Measurements from ENCODE around the gene OVAAL. TPM values are rescaled to one million over a fixed set of nuclear protein-coding genes. Genes with fewer than 3 reads are reported as not detected.

The OVAAL gene
- total RNA-seq, 1 experiment from 2014 or later: not detected

DNA sequence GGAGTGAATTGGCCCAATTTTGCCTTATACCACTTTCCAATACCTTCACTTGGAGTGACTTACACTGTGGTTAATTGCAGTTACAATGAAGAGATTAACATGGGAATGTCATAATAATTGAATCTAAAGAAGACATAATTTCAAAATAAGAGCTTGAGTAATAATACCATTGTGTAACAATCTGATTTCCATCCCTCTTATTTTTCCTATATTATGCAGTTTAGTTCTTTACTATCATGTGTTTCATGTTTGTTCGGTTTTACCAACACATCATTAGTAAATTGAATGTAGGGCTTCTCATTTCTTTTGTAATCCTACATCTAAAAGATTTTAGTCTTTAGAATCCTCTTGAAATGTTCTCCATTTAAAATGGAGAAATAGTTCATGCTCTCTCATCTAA, 53.9 kb downstream of the OVAAL start:
- no peak for DNase-seq
- POLR2A ChIA-PET (ENCODE audit: unreplicated experiment): no interaction called here
- CTCF ChIA-PET: no interaction called here

DNA sequence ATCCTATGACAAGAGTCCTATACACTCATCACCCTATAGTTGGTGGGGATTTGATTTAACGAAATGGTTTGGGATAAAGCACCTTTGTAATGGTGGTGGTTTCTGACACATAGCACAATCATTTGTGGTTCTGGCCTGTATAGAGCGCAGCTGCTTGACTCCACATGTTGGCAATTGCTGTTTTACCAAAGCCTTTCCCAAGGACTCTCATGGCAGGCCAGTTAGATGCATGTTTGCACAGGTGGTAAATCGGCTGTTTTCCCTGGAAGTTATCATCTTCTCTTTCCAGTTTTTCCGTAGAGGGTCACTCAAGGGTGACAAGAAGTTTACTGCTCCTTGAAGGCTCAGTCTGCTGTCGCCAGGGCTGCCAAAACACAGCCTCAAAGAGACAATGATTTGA, 56.0 kb downstream of the OVAAL start:
- ChIA-PET POLR2A (ENCODE audit: unreplicated experiment) (no interaction called here), CTCF (no interaction called here)
- H3K4me2 ChIP-seq: no peak overlapping the region

More for the DNA sequence above, 53.9 kb downstream of the OVAAL start:
- intact Hi-C loops (cut with micrococcal nuclease; ENCODE audit: unreplicated experiment): no loop called here
- Histone ChIP-seq H3K9me3 (ENCODE audit: insufficient read depth, low read depth) (no peaks in the 10 kb centered on the region), H3K36me3 (ENCODE audit: low read depth) (no peaks in the 10 kb centered on the region), H4K20me1 (ENCODE audit: insufficient read depth) (no peaks in the 10 kb centered on the region), H3K4me2 (no peak overlapping the region), H3K79me2 (ENCODE audit: low read depth) (no peaks in the 10 kb centered on the region), H3K9me2 (ENCODE audit: insufficient read depth) (no peaks in the 10 kb centered on the region), H3K27me3 (ENCODE audit: insufficient read depth, low read depth) (no peaks in the 10 kb centered on the region), H2AFZ (no peak overlapping the region), H3K4me3 (no peak overlapping the region), H3K27ac (no peak overlapping the region), H3K4me1 (replicated peaks; ENCODE audit: insufficient read depth) (peaks cover 10% of the 10 kb centered on the region), H3F3A (ENCODE audit: insufficient read depth, low read depth) (no peaks in the 10 kb centered on the region; the same call in 1 of the 2 replicates)
- BruUV-seq (replicated peaks): no TSS peak
- TF ChIP-seq, protein P1, sequence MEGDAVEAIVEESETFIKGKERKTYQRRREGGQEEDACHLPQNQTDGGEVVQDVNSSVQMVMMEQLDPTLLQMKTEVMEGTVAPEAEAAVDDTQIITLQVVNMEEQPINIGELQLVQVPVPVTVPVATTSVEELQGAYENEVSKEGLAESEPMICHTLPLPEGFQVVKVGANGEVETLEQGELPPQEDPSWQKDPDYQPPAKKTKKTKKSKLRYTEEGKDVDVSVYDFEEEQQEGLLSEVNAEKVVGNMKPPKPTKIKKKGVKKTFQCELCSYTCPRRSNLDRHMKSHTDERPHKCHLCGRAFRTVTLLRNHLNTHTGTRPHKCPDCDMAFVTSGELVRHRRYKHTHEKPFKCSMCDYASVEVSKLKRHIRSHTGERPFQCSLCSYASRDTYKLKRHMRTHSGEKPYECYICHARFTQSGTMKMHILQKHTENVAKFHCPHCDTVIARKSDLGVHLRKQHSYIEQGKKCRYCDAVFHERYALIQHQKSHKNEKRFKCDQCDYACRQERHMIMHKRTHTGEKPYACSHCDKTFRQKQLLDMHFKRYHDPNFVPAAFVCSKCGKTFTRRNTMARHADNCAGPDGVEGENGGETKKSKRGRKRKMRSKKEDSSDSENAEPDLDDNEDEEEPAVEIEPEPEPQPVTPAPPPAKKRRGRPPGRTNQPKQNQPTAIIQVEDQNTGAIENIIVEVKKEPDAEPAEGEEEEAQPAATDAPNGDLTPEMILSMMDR (conservative IDR thresholded peaks at IDR 0.05): no peak

DNA sequence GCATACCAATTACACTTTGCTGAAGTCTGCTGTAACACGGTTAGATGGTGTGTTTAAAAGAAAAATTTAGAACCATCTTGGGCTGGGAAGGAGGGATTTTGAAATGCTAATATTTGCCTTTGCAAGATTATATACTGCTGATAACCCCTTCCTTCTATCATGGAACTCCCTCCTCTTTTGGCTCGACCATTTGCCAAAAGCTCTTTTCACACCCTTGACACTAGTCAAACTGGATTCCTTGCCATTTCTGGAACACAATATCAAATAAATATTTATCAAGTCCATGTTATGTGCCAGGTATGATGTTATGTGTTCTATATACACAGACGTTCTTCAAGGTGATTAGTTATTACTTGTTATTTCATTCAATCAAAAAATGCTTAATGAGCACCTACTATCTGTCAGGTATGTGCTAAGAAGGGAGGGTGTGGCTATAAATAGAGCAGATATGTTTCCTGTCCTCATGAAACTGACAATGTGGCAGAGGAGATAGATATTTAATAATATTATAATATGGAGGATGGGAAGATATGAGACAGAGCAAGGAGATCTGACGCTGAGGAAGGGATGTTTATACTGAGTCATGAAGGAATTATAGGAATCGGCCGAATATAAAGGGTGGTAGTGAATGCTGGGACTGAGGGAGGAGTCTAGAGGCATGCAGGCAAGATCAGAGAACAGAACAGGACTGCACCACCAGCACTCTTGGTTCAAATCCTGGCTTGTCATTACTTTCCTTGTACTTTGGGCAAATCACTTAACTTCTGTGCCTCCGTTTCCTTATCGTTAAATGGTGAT, 56.9 kb downstream of the OVAAL start:
- Histone ChIP-seq H3K9me3 (ENCODE audit: insufficient read depth, low read depth) (no peaks in the 10 kb centered on the region), H3K27me3 (ENCODE audit: insufficient read depth, low read depth) (no peaks in the 10 kb centered on the region), H3F3A (ENCODE audit: insufficient read depth, low read depth) (no peaks in the 10 kb centered on the region; the same call in 1 of the 2 replicates), H3K36me3 (ENCODE audit: low read depth) (no peaks in the 10 kb centered on the region), H3K79me2 (ENCODE audit: low read depth) (no peaks in the 10 kb centered on the region), H3K27ac (no peak overlapping the region), H3K4me2 (no peak overlapping the region), H3K4me1 (replicated peaks; ENCODE audit: insufficient read depth) (peaks cover 10% of the 10 kb centered on the region), H3K9me2 (ENCODE audit: insufficient read depth) (no peaks in the 10 kb centered on the region), H3K4me3 (no peak overlapping the region), H4K20me1 (ENCODE audit: insufficient read depth) (no peaks in the 10 kb centered on the region), H2AFZ (no peak overlapping the region)
- no peak for DNase-seq
- ChIA-PET CTCF (no interaction called here), POLR2A (ENCODE audit: unreplicated experiment) (no interaction called here)
- TF ChIP-seq, protein P1 (conservative IDR thresholded peaks at IDR 0.05): no peak
- TF ChIP-seq EZH2 (IDR thresholded peaks at IDR 0.05; ENCODE audit: low read depth): no peak
- intact Hi-C loops (cut with micrococcal nuclease; ENCODE audit: unreplicated experiment): no loop called here
- no TSS peak for BruUV-seq (replicated peaks)

More for the DNA sequence above, 56.0 kb downstream of the OVAAL start:
- H3K79me2 ChIP-seq (ENCODE audit: low read depth): no peaks in the 10 kb centered on the region
- no TSS peak for BruUV-seq (replicated peaks)
- H2AFZ ChIP-seq: no peak overlapping the region
- TF ChIP-seq, protein P1 (conservative IDR thresholded peaks at IDR 0.05): no peak
- no peak for TF ChIP-seq EZH2 (IDR thresholded peaks at IDR 0.05; ENCODE audit: low read depth)
- intact Hi-C loops (cut with micrococcal nuclease; ENCODE audit: unreplicated experiment): no loop called here
- no peaks in the 10 kb centered on the region for H3K36me3 ChIP-seq (ENCODE audit: low read depth)
- no peaks in the 10 kb centered on the region; the same call in 1 of the 2 replicates for H3F3A ChIP-seq (ENCODE audit: insufficient read depth, low read depth)
- H3K9me3 ChIP-seq (ENCODE audit: insufficient read depth, low read depth): no peaks in the 10 kb centered on the region
- H3K4me1 ChIP-seq (replicated peaks; ENCODE audit: insufficient read depth): peaks cover 10% of the 10 kb centered on the region
- H3K9me2 ChIP-seq (ENCODE audit: insufficient read depth): no peaks in the 10 kb centered on the region
- no peaks in the 10 kb centered on the region for H4K20me1 ChIP-seq (ENCODE audit: insufficient read depth)
- no peak overlapping the region for H3K4me3 ChIP-seq
- no peaks in the 10 kb centered on the region for H3K27me3 ChIP-seq (ENCODE audit: insufficient read depth, low read depth)
- no peak for DNase-seq
- H3K27ac ChIP-seq: no peak overlapping the region

Other genes starting within 250 kb of the OVAAL start
- gene ACBD6, start 56.4 kb upstream of the OVAAL start, total RNA-seq (2021): 52.2 and 61.0 TPM in 2 replicates
- 10.4 and 16.8 TPM in 2 replicates for gene XPR1, start 73.1 kb downstream of the OVAAL start, total RNA-seq (2021)